GM15510 (cell line): ENCODE measurements around the gene NME1.

Experiments
- POLR2A ChIP-seq: IDR thresholded peaks from 3 replicates; pipeline ENCODE4 v1.6.1; 2011; ENCODE audit warnings: borderline replicate concordance; ENCODE audit not compliant: insufficient read length; ENCODE audit errors: extremely low read depth

Gene NME1

GRCh38 chr17:51153210-51154072 is at the start of gene NME1:
NME1 (plus strand) TSS chr17:51153559; CDS start chr17:51155655, 2,096 bp downstream.
- TF ChIP-seq POLR2A: peak; percentile 82

- TF ChIP-seq POLR2A: no peak
These were observed 45.6 kb upstream of the NME1 start for GRCh38 chr17:51107778-51108177.

DNA sequence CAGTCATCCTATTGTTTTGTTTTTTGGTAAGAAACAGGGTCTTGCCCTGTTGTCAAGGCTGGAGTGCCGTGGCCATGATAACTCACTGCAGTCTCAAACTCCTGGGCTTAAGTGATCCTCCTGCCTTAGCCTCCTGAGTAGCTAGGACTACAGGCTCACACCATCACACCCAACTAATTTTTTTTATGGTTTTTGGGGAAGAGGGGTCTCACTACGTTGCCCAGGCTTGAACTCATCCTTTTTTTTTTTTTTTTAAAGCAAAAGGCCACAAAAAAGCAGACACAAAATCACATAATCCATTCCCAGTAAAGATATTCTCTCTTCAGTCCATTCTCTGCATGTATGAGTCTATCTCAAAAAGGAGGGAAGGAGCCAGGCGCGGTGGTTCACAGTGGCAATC is 38.2 kb upstream of the NME1 start:
- TF ChIP-seq POLR2A: no peak

DNA sequence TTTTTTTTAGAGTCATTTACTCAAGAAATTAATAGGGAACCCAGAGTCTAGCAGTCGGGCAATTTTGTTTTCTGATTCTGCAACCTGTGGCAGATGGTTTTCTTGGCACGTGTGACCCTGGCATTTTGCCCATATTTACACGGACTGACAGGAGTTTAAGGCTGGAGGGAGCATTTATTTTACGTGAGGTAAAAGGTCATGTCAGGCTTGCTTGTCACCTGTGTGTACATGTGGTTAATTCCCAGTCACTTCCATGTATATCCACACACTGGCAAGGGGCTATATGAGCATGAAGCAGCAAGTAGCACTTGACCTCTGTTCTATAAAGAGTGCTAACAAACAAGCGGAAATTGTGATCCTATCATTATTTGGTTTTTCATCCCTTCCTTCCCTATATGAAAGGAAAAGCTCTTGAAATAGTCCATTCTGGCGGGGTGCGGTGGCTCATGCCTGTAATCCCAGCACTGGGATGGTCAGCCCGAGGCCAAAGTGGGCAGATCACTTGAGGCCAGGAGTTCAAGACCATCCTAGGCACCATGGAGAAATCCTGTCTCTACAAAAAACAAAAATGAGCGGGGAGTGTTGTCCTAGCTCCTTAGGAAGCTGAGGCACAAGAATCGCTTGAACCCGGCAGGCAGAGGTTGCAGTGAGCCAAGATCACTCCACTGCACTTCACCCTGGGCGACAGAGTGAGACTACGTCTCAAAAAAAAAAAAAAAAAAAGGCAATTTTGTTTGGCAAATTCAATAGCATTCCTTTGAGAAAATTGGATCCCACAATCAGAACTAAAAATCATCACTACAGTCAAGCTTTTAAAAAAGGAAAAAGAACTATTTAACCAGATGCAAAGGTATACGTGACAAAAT is 34.8 kb upstream of the NME1 start:
- TF ChIP-seq POLR2A: no peak

DNA sequence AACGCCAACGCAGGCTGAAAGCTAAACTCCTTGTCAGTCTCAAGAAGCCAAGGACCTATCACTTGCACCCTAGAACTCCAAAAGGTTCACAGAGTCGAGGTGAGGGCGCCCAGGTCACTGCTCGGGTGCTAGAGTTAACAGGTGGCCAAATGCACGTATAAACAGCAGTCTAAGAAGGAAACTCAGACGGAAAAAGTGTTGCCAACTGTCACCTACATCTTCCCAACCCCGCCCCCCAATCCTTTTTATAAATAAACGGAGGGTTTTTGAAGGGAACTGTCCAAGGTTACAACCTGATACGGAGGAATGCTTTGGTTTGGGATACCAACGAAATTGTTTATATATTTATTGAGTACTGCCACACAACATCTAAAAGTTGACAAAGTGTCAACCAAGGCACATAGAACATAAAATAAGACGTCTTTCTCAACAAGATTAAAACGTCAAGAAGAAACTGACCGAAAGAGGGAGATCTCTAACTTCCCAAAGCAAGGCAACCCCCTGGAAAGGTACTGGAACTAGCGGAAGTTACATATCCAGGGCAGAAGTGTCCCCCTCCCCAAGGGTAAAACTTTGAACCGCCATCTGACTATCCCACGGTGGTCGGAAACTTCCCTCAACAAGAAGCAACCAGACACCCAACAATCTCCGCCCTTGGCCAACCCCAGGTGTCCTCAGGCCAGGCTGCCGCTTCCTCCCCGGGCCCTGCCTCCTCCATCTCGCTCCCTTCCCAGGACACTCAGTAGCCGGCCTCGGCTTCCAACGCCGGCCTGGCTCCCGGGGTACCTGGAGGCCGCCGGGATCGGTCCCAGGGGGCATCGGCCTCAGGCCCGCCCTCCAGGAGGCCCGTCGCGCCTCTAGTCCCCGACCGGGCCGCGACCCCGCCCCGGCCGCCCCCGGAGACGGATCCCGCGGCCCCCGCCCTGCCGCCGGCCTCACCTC is 33.7 kb upstream of the NME1 start:
- no peak for TF ChIP-seq POLR2A

- TF ChIP-seq POLR2A: no peak
These were observed 33.0 kb upstream of the NME1 start for GRCh38 chr17:51120357-51120738.

DNA sequence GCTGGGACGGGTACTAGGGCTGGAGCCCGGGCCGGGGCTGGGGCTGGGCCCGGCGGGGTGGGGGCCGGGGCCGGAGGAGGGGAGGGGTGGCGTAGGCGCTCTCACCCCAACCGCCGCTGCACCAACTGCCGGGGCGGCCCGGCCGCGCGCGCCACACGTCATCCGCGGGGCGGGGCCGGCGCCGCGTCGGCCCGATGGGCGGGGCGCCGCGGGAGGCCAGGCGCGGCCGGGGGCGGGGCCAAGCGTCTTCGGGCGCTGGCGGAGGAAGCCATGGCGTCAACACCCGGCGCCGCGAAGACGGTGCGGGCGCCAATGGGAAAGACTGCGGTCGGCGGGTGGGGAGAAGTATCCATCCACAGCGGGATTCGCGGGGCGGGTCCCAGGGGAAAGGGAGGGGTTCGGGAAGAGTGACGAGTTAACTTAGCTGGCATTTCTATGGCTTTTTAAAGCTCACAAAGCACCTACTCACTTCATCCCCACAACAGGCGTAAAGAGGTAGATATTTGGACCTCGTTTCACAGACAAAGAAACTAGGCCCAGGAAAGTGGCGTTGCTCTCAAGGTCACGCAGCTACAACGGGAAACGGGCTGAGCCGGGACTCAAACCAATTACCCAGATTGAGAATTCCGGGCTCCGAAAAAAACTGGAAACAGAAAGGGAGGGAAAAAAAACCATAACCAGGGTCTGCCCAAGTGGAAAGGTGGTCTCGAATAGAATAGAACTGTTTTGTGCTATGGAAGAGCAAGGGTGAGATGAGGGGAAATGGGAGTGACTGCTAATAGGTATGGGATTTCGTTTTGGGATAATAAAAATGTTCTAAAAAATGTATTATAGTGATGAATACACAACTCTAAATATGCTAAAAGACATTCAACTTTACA is 32.4 kb upstream of the NME1 start, which contains the start of gene SPAG9:
Gene SPAG9 (minus strand): TSS at position 130 of the 881 bp plus-strand sequence. CDS start 212 bp downstream, outside the sequence.
- TF ChIP-seq POLR2A: peak; percentile 79

GRCh38 chr17:51121620-51122472 is 31.5 kb upstream of the NME1 start:
- TF ChIP-seq POLR2A: peak; percentile 52

- no peak for TF ChIP-seq POLR2A
These were observed 28.5 kb upstream of the NME1 start for GRCh38 chr17:51124640-51125503.

DNA sequence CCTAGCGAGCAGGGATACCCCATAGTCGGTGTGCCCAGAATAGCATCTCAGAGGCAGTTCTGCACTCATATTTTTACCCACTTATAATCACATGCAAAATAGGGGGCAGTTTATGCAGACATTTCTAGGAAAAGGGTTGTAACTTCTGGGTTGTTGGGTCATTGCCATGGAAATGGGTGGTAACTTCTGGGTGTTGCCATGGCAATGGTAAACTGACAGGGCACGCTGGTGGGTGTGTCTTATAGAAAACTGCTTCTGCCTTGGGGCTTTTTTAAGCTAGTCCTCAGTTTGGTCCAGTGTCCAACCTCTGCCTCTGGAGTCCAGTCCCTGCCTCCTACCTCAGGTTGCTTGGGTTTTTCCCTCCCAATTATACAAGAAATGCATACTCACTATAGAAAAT is 25.3 kb upstream of the NME1 start:
- no peak for TF ChIP-seq POLR2A

DNA sequence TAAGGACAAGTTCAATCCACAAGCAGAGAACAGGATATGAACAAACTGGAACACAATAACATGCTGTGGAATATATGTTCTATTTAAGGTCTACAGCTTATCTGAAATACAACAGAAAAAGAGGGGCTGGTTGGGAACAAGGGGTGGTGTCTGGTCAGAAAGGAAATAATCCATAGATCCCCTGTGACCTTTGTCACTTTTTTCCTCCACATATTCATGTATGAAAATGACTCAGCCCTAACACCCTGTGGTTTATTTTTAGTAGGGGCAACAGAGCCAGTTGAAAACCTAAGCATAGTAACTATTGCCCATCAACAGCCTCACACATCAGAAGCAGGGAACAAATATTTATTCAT is 20.4 kb upstream of the NME1 start:
- TF ChIP-seq POLR2A: no peak

GRCh38 chr17:51133365-51133764 is 20.0 kb upstream of the NME1 start:
- TF ChIP-seq POLR2A: no peak
